ENCODE results near the gene CKM.

- TF ChIP-seq, protein P1, sequence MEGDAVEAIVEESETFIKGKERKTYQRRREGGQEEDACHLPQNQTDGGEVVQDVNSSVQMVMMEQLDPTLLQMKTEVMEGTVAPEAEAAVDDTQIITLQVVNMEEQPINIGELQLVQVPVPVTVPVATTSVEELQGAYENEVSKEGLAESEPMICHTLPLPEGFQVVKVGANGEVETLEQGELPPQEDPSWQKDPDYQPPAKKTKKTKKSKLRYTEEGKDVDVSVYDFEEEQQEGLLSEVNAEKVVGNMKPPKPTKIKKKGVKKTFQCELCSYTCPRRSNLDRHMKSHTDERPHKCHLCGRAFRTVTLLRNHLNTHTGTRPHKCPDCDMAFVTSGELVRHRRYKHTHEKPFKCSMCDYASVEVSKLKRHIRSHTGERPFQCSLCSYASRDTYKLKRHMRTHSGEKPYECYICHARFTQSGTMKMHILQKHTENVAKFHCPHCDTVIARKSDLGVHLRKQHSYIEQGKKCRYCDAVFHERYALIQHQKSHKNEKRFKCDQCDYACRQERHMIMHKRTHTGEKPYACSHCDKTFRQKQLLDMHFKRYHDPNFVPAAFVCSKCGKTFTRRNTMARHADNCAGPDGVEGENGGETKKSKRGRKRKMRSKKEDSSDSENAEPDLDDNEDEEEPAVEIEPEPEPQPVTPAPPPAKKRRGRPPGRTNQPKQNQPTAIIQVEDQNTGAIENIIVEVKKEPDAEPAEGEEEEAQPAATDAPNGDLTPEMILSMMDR (conservative IDR thresholded peaks at IDR 0.05 in 1 of 2, IDR thresholded peaks at IDR 0.05 in 1 of 2; ENCODE audit: extremely low read depth in 1 of 2, insufficient read depth in 1 of 2, low read depth in 1 of 2, low read length in 2 of 2): no peak
- TF ChIP-seq EZH2 (IDR thresholded peaks at IDR 0.05; ENCODE audit: borderline replicate concordance, low read length): no peak
These were observed 27.9 kb upstream of the CKM start for GRCh38 chr19:45350477-45351058.
